K562 (cell line): ENCODE results near the gene TTC28. TPM values are rescaled to one million over a fixed set of nuclear protein-coding genes. Genes with fewer than 3 reads are reported as not detected.

ENCODE experiments used
- ATAC-seq: fragments of 200-7000 bp; cut with Tn5 transposase; 3 replicates; pipeline ENCODE4 v1.9.1; 2020; ENCODE audit warnings: moderate library complexity
- BruUV-seq: library from RNA; stranded (reverse); fragments of 400-500 nt; replicated peaks from 2 replicates; lab custom pipeline; 2021; lab: Mats Ljungman, UMichigan
- CTCF ChIA-PET: fragments of 300-600 bp; formaldehyde crosslinking; extraction: SDS; loops from one replicate; lab custom pipeline; 2021; ENCODE audit warnings: low intra/inter-chr PET ratio; lab: Yijun Ruan, JAX
- POLR2A ChIA-PET: fragments of 300-600, 350-650 bp; sonication (Branson Sonifier 250); formaldehyde crosslinking; extraction: SDS; loops from one replicate; lab custom pipeline; 2021; ENCODE audit warnings: antibody characterized with exemption, inconsistent platforms; lab: Yijun Ruan, JAX
- DNase-seq, 4 experiments: peaks; one replicate each; pipeline versions ENCODE4 v3.0.0 to v3.0.0-alpha.2; 2011 to 2018; ENCODE audit warnings: low spot score in 3 of 4, mixed read lengths in 3 of 4; ENCODE audit errors: extremely low read depth in 1 of 4
- FAIRE-seq: peaks from 2 replicates; lab custom pipeline; 2011; peaks lifted over from hg19 to GRCh38; lab: Jason Lieb, UNC
- H2AFZ ChIP-seq: 2 replicates; pipeline ENCODE4 v1.6.0; 2011; ENCODE audit warnings: low read depth, low read length, control low read depth, inconsistent platforms
- H3K27ac ChIP-seq: fragments of 200-600 bp; 3 replicates; pipeline ENCODE4 v1.8.0; 2011; ENCODE audit warnings: low read depth, mild to moderate bottlenecking, control low read depth, inconsistent platforms, low read length, moderate library complexity, mixed read lengths; ENCODE audit errors: extremely low read depth
- H3K27me3 ChIP-seq, 2 experiments: fragments of 300-600 bp in 1 of 2; 2 replicates in 1 of 2; 3 replicates in 1 of 2; pipeline versions ENCODE4 v1.6.0 to v1.8.0; 2011; ENCODE audit warnings: inconsistent platforms in 2 of 2, low read length in 2 of 2, mild to moderate bottlenecking in 1 of 2, mixed read lengths in 1 of 2, moderate library complexity in 1 of 2; ENCODE audit not compliant: control insufficient read depth in 2 of 2, insufficient read depth in 2 of 2
- H3K36me3 ChIP-seq: fragments of 300-600 bp; 3 replicates; pipeline ENCODE4 v1.8.0; 2011; ENCODE audit warnings: mild to moderate bottlenecking, low read length, inconsistent platforms; ENCODE audit not compliant: control insufficient read depth, insufficient read depth
- H3K4me1 ChIP-seq, 2 experiments: fragments of 200-600 bp in 1 of 2; replicated peaks in 1 of 2; 2 replicates in 1 of 2; 3 replicates in 1 of 2; pipeline versions ENCODE4 v1.5.1 to v1.8.0; 2011; ENCODE audit warnings: inconsistent platforms in 2 of 2, low read length in 2 of 2, mild to moderate bottlenecking in 1 of 2, mixed read lengths in 1 of 2, moderate library complexity in 1 of 2; ENCODE audit not compliant: control insufficient read depth in 2 of 2, insufficient read depth in 2 of 2
- H3K4me2 ChIP-seq: 2 replicates; pipeline ENCODE4 v1.6.1; 2011; ENCODE audit warnings: low read length, control low read depth, inconsistent platforms, mixed read lengths; ENCODE audit not compliant: insufficient read depth
- H3K4me3 ChIP-seq: fragments of 200-600 bp; sonication (generic), shearing (Covaris generic); 2 replicates; pipeline ENCODE4 v1.5.1; 2016; ENCODE audit warnings: control low read depth, inconsistent platforms
- H3K79me2 ChIP-seq: fragments of 200-600 bp; 3 replicates; pipeline ENCODE4 v1.8.0; 2011; ENCODE audit warnings: low read length, inconsistent platforms; ENCODE audit not compliant: control insufficient read depth, insufficient read depth
- H3K9ac ChIP-seq, 2 experiments: 2 replicates each; pipeline versions ENCODE4 v1.6.0 to v1.6.1; 2011; ENCODE audit warnings: low read depth in 2 of 2, low read length in 2 of 2, control low read depth in 1 of 2, inconsistent platforms in 1 of 2, mild to moderate bottlenecking in 1 of 2, mixed read lengths in 1 of 2; ENCODE audit not compliant: insufficient read depth in 1 of 2
- H3K9me1 ChIP-seq: one replicate; pipeline ENCODE4 v1.6.0; 2011; ENCODE audit warnings: inconsistent platforms, mild to moderate bottlenecking, low read length, moderate library complexity; ENCODE audit not compliant: control insufficient read depth, insufficient read depth
- H3K9me3 ChIP-seq: replicated peaks from 2 replicates; pipeline ENCODE4 v1.5.1; 2011; ENCODE audit warnings: low read depth, low read length, inconsistent platforms; ENCODE audit not compliant: control insufficient read depth, insufficient read depth
- H4K20me1 ChIP-seq: replicated peaks from 2 replicates; pipeline ENCODE4 v1.6.1; 2011; ENCODE audit warnings: low read length, inconsistent platforms, mixed read lengths; ENCODE audit not compliant: control insufficient read depth, insufficient read depth
- ATF4 ChIP-seq: fragments of 450-650 bp; formaldehyde crosslinking; IDR thresholded peaks from 2 replicates; pipeline ENCODE4 v1.4.0; 2022; ENCODE audit warnings: mild to moderate bottlenecking, moderate library complexity
- CHAMP1 ChIP-seq: fragments of 450-650 bp; IDR thresholded peaks from 2 replicates; pipeline ENCODE4 v1.6.1; 2016; ENCODE audit warnings: mild to moderate bottlenecking
- ESRRB ChIP-seq: fragments of 250-450 bp; sonication (Bioruptor Pico); IDR thresholded peaks from 2 replicates; pipeline ENCODE4 v1.5.0; 2020; ENCODE audit warnings: mild to moderate bottlenecking, moderate library complexity, borderline replicate concordance
- ETS1 ChIP-seq: conservative IDR thresholded peaks from 2 replicates; pipeline ENCODE4 v1.6.1; 2011; ENCODE audit warnings: low read depth, mild to moderate bottlenecking, low read length; ENCODE audit not compliant: control insufficient read depth
- EZH2 ChIP-seq: IDR thresholded peaks from 2 replicates; pipeline ENCODE4 v1.6.1; 2012; ENCODE audit warnings: low read depth, mild to moderate bottlenecking, inconsistent platforms, low read length, borderline replicate concordance
- HNRNPK ChIP-seq: fragments of 200-400 bp; formaldehyde crosslinking; IDR thresholded peaks from one replicate; pipeline ENCODE4 v1.6.1; 2018; ENCODE audit warnings: mild to moderate bottlenecking, low read depth, low read length; ENCODE audit not compliant: poor library complexity, severe bottlenecking
- MITF ChIP-seq: IDR thresholded peaks from 2 replicates; pipeline ENCODE4 v1.6.1; 2014; ENCODE audit warnings: antibody characterized with exemption
- NUFIP1 ChIP-seq: fragments of 450-650 bp; IDR thresholded peaks from 2 replicates; pipeline ENCODE4 v1.6.1; 2018; ENCODE audit not compliant: partially characterized antibody
- RBM39 ChIP-seq: fragments of 200-400 bp; formaldehyde crosslinking; optimal IDR thresholded peaks from 2 replicates; pipeline ENCODE3; 2018; ENCODE audit warnings: low read depth, low read length
- SIRT6 ChIP-seq: IDR thresholded peaks from one replicate; pipeline ENCODE4 v1.6.1; 2012; ENCODE audit warnings: low read depth, mild to moderate bottlenecking, control low read depth, inconsistent platforms, low read length, moderate library complexity
- ZNF253 ChIP-seq: fragments of 250-450 bp; sonication (Bioruptor Pico); conservative IDR thresholded peaks from 2 replicates; pipeline ENCODE4 v1.6.1; 2021; ENCODE audit warnings: mild to moderate bottlenecking
- ZNF79 ChIP-seq: fragments of 250-450 bp; sonication (Bioruptor Pico); IDR thresholded peaks from 2 replicates; pipeline ENCODE4 v1.4.0; 2020; ENCODE audit warnings: low read depth, mild to moderate bottlenecking, moderate library complexity
- WGBS: fragments of 100-300 bp; shearing (Covaris generic); methylation state at CpG from one replicate; pipeline ENCODE4 v1.1.6; 2016; ENCODE audit warnings: low coverage, mixed read lengths; ENCODE audit not compliant: insufficient coverage; ENCODE audit errors: missing lambda C conversion rate; 5-methylcytosine and 5-hydroxymethylcytosine counted together
- in situ Hi-C: fragments of 300-500 bp; cut with MboI; formaldehyde crosslinking; loops from 4 replicates; pipeline ENCODE4 v1.15.0; 2018; ENCODE audit warnings: inconsistent platforms, mixed read lengths
- intact Hi-C: fragments of 100-400 bp; cut with micrococcal nuclease; formaldehyde crosslinking; loops from 2 replicates; pipeline ENCODE4 v1.14.2; 2022
- polyA plus RNA-seq, 8 experiments: library from polyadenylated mRNA; depleted of rRNA in 4 of 8; stranded (reverse) in 5 of 8; unstranded in 3 of 8; fragments of >200 nt; fragmentation: Nextera tagmentation in 2 of 8; fragmentation: Illumina TruSeq in 1 of 8; extraction: Ambion mirVana in 2 of 8; extraction: Trizol in 1 of 8; gene quantifications; 2 replicates each; pipeline versions ENCODE4 v1.2.1 to v1.2.3, GENCODE V29; 2011 to 2014; ENCODE audit warnings: inconsistent platforms in 1 of 8, missing spikeins in 1 of 8
- total RNA-seq, 7 experiments: library from RNA; depleted of rRNA in 6 of 7; stranded (reverse); fragments of >200 nt in 6 of 7; fragmentation: Illumina TruSeq in 2 of 7; extraction: Trizol in 2 of 7; gene quantifications; 2 replicates each; pipeline versions ENCODE4 v1.2.1 to v1.2.3, GENCODE V29; 2011 to 2021; ENCODE audit warnings: low replicate concordance in 1 of 7

TTC28 gene
- total and polyA plus RNA-seq, 9 of the 15 experiments (the other 6 are each of a cell fraction or from before 2014, with no cell fraction given) = 0.22 to 10.7 (median 3.1) TPM

- TF ChIP-seq NUFIP1 = no peak
- no peak for TF ChIP-seq ATF4 (CRISPR knock-in tag)
- no peak for TF ChIP-seq ETS1
Observed at GRCh38 chr22:27933186-27933983, 746.3 kb downstream of the TTC28 start (continued).

GRCh38 chr22:27930331-27931060 is 749.1 kb downstream of the TTC28 start:
- no peak overlapping the region for H3K4me3 ChIP-seq
- H3K9me3 ChIP-seq = no peaks in the 10 kb centered on the region
- CTCF ChIA-PET = no interaction called here
- DNase-seq = no peak
- WGBS = 67% methylated on average over 3 of the region's 3 CpGs
- H3K9me1 ChIP-seq = no peaks in the 10 kb centered on the region
- BruUV-seq = no TSS peak
- intact Hi-C loops = loop anchor here (10.0 kb wide), 1 partner anchor 46 kb away; no protein-coding TSS in a partner anchor
- no peaks in the 10 kb centered on the region for H4K20me1 ChIP-seq
- no peaks in the 10 kb centered on the region; the same call in 1 of the 3 replicates for H3K79me2 ChIP-seq
- H3K4me1 ChIP-seq = no peaks in the 10 kb centered on the region; a peak in 1 of 5 replicates
- H3K4me2 ChIP-seq = no peak overlapping the region
- no peaks in the 10 kb centered on the region for H3K36me3 ChIP-seq
- H3K9ac ChIP-seq = no peak overlapping the region
- no peak for ATAC-seq
- POLR2A ChIA-PET = interaction anchor here (0.6 to 1.3 kb wide), 4 partner anchors 8 to 18 kb away, joined by 3 to 4 read pairs (median 4); partner anchors contain the start of gene PITPNB
- FAIRE-seq = no peak
- H2AFZ ChIP-seq = no peak overlapping the region
- H3K27ac ChIP-seq = no peak overlapping the region
- in situ Hi-C loops = no loop called here
- H3K27me3 ChIP-seq = no peaks in the 10 kb centered on the region
- TF ChIP-seq ZNF253 (no peak), RBM39 (no peak), MITF (no peak), ZNF79 (CRISPR knock-in tag) (no peak), EZH2 (no peak), SIRT6 (no peak), ESRRB (CRISPR knock-in tag) (no peak), HNRNPK (no peak), CHAMP1 (no peak)
